ENCODE measurements around the gene MBOAT7.
"Not testable (repeated sequence)": the region's sequence is repeated elsewhere in the genome, so short reads cannot be mapped to it uniquely, and the experiment has no call there.

The MBOAT7 gene

DNA sequence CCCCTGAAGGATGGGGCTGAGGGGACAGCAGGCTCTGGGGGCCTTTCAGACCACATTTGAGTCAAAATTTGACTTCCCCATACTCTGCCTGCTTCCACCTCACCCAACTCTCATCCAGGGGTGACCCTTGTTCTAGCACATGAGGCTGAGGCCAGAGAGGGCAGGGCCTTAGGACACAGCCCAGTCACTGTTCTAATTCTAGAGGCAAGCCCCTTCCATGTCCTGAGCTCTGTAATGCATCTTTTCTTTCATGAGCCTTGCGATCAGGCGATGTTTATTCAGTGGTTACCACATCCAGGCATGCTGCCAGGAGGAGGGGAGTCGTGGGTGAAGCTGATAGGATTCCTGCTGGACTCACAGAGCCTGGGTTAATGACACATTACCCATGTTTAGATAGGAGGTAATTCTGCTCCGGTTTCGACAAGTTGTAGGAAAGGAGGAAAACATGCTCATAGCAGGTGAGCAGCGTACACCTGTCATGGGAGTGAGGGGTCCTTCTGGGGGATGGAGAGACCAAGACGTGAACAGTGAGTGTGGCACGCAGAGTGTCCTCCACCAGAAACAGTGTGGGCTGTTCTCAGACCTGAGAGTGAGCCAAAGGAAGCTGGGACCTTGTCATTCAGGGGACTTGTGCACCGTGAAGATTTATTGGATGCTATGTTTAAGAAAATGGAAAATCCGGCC is 20.6 kb upstream of the MBOAT7 start:
- no peak for FAIRE-seq
- peak; percentile 83 for DNase-seq (ENCODE audit: low spot score)

DNA sequence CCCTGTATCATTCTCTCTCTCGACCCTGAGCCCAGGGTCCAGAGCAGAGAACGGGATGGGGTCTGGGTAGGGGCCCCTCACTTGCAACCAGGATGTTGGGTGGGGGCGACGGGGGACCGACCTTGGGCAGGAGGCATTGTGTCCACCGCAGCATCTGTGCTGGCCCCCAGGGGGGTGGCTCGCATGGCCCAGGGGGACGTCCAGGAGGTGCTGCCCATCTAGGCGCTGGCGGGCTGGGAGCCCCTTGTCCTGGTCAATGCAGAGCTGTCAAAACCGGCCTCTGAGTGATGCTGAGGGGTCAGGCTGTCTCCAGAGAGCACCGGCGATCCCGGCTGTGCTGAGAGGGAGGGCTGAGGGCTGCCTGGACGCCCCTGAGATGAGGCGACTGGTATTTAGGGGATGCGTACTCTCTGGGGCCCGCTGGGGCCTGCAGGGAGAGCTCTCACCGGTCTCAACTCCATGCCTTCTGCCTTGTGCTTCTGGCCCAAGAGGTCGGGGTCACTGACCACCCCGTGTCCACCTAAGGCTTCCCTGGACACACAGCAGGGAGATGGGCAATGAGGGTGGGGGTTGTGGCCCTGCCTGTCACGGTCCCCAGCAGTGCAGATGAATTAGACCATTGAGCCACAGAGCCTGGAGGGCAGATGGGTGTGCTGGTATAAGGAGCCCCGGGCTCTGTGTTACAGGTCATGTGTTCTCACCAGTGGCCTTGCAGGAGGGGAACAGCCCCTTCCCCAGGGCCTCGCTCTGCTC is 19.9 kb upstream of the MBOAT7 start:
- DNase-seq (ENCODE audit: low spot score) (no peak), FAIRE-seq (no peak)

DNA sequence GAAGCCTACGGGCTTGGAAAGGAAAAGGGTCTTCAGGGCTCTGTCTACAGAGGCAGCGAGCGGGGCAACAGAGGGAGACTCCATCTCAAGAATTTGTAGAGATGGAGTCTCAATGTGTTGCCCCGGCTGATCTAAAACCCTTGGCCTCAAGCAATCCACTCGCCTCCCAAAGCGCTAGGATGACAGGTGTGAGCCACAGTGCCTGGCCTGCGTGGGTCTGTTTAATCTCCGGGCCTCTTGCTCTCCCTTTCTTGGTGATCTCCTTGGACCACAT is 19.3 kb upstream of the MBOAT7 start:
- FAIRE-seq (no peak), DNase-seq (ENCODE audit: low spot score) (no peak)

DNA sequence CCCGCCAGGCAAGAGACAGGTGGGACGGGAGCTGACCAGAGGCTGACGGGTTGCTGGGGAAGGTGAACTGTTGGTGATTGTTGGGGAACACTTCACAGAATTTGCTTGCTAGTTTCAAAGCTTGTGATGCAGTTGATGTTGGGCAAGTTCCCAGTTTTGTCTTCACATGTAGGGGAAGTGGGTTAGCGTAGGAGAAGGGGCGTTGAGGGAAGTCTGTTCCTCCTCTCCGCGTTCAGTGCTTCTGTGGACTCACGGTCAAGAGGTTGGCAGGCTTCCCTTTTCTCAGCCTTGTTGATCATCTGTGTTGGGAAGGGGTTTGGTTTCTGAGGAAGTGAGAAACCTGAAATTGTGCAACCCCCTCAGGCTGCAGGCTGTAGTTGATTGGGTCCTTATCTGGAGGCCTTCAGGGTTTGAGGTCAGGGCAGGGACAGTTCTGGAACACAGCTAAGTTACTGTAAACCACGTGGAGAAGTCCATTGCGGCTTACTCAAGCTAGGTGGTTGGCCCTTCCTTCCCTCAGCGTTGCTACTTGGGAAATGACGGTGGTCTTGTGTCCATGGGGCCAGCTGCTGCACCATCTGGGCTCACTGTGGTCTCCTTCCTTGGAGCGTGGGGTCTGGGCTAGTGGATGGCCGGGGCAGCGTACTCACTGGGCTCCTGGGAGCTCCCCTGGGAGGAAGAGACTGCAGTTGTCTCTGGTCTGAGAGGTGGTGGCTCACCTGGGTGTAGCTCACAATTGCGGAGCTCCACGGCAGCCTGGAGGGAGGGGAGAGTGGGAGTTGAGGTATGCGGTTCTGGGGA is 18.8 kb upstream of the MBOAT7 start:
- DNase-seq (ENCODE audit: low spot score) = no peak

DNA sequence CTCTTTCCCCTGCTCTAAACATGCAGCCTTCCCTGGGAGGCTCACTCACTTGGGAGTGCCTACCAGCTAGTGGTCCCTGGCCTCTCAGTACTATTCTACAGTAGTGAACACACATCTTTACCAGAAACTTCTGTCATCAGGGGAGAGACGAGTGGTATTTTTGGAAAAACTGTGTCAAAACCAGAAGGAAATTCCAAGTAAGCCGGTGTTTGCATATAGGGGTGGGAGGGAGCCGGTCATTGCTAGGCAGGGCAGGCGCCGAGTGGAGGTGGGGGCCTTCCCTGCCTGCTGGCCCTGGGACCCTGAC is 18.2 kb upstream of the MBOAT7 start:
- DNase-seq (ENCODE audit: low spot score) = no peak
- no peak for FAIRE-seq

More for the DNA sequence above, 18.8 kb upstream of the MBOAT7 start:
- no peak for FAIRE-seq

DNA sequence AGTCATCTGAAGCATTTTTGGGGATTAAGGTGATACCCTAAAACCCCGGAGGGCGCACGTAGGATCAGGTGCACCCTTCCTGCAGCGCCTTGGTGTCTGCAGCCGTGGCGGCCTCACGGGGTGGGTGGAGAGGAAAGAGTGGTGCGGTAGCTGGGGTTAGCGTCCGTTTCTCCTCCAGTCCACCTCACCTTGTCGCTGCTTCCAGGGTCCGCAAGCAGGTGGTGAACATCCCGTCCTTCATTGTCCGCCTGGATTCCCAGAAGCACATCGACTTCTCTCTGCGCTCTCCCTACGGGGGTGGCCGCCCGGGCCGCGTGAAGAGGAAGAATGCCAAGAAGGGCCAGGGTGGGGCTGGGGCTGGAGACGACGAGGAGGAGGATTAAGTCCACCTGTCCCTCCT is 17.8 kb upstream of the MBOAT7 start:
- DNase-seq (ENCODE audit: low spot score); FAIRE-seq: not testable (repeated sequence)

DNA sequence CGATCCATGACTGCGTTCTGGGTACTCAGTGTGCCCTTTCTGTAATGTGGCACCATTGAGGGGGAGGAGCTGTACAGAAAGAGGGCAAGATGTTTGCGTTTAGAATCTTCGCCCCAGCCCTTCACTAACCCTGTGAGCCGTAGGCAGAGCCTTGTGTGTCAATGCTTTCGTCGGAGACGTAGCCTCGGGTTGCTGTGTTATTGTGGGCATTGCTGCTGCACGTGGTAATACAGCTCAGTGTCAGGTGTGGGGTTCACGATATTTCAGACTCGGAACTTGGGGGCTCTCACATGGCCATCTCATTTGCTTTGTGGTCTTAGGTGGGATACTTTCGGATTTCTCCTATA is 17.4 kb upstream of the MBOAT7 start:
- DNase-seq (ENCODE audit: low spot score) = no peak
- FAIRE-seq = no peak

DNA sequence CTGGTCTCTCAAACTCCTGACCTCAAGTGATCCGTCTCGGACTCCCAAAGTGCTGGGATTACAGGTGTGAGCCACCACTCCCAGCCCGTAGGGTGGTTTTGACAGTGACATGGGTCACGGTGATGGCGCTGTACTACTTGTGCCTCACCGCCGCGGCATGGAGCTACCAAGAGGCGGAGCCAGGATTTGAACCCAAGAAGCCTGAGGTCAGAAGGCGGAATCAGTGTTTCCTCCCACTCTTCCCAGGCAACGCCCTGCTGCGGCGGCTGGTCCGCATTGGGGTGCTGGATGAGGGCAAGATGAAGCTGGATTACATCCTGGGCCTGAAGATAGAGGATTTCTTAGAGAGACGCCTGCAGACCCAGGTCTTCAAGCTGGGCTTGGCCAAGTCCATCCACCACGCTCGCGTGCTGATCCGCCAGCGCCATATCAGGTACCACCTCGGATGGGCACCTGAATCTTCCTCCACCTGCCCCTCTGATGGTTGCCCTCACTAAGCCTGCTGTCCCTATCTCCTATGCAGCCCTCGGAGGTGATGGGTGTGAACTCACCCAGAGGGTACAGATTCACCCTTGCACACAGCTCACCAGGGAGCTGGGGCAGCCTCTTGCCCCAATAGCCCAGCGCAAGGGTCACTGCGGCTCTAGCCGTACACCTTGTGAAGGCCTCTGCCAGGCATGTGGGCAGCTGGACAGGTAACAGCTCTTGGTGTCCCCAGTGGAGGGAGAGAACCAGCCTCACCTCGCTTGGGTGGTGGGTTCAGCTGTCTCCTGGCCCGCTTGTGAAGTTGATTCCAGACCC is 16.9 kb upstream of the MBOAT7 start:
- FAIRE-seq = no peak

DNA sequence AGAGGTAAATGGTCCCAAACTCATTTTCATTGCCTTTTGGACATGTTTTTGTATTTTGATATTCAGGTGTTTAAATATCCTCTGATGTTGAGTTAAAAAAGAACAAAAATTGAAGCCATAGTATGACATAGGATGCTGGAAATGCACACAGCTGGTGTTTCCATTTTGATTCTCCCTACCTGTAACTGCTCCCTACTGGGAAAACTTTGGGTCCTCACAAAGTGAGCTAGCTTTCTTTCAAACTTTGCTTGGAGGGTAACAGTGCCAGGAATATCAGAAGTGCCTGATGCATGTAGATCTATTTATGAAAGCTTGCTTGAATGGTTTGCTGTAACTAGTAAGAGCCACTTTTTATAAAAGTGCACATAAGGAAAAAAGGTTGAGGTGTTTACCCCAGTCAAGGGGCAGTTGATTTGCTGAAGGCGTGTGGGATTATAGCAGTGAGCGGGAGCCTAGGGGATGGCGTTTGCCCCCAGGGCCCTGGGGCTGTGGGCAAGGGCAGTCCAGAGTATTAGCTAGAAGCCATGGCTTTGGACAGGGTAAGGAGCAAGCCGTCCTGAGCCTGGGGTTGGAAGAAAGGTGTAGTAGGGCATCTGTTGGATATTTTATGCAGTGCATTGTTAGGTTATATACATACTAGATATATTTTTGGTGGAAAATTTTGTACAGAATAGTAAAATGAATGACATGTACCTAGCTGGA is 15.5 kb upstream of the MBOAT7 start:
- no peak for DNase-seq (ENCODE audit: low spot score)
- FAIRE-seq = no peak

More for the DNA sequence above, 16.9 kb upstream of the MBOAT7 start:
- DNase-seq (ENCODE audit: low spot score) = no peak

DNA sequence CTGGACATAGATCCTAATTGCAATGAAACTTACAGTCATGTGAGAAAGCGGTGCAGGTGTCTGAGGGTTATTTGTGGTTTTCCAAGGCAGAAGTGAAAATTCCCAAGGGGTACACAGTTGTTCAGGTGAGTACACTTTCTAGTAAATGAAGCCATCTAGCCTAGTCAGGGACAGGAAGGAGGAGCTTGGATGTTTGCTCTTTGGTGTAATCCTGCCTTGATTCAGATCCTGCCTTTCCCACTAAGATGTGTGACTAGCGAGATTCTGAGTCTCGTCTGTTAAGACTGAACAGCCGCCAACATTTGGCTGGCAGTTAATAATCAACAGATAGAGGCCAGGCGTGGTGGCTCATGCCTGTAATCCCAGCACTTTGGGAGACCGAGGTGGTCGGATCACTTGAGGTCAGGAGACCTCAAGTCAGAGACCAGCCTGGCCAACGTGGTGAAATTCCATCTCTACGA is 13.8 kb upstream of the MBOAT7 start:
- DNase-seq (ENCODE audit: low spot score) = no peak
- no peak for FAIRE-seq

DNA sequence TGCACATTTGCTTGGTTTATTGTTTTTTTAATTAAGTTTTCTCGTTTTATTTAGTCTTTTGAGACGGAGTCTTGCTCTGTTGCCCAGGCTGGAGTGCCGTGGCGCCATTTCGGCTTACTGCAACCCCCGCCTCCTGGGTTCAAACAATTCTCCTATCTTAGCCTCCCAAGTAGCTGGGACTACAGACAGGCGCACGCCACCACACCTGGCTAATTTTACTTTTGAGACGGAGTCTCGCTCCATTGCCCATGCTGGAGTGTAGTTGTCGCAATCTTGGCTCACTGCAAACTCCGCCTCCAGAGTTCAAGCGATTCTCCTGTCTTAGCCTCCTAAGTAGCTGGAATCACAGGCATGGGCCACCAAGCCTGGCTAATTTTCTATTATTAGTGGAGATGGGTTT is 12.6 kb upstream of the MBOAT7 start:
- no peak for DNase-seq (ENCODE audit: low spot score)

DNA sequence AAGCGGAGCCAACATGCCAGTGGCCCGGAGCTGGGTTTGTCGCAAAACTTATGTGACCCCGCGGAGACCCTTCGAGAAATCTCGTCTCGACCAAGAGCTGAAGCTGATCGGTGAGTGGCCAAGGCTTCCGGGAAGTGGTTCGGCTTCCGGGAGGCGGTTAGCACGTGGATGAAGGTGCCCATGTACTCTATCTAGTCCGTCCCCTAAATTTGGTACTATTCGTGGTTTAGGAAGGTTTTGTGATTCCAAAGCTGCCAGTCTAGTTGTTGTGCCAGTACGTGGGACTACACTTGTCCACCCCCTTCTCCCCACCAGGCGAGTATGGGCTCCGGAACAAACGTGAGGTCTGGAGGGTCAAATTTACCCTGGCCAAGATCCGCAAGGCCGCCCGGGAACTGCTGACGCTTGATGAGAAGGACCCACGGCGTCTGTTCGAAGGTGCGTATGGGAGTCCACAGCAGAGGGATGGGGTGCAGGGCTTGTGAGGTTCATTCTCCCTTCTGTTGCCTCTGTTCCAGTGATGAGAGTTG is 11.9 kb upstream of the MBOAT7 start:
- no peak for FAIRE-seq
- DNase-seq (ENCODE audit: low spot score) = no peak

More for the DNA sequence above, 12.6 kb upstream of the MBOAT7 start:
- FAIRE-seq = no peak

DNA sequence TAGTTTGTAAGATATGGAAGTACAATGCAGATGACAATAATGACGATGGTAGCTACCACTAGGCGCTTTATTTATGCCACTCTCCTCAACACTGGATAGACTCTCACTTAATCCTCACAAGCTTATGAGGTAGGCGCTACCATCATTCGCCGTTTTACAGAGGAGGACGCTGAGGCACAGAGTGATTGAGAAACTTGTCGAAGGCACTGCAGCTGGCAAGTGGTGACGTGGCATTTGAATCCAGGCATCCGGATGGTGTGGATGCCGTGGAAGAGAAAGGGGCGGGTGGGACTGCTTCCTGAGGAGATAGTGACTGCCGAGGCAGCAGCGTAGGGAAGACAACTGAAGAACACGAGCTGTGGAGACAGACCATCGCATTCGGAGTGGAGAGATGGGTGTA is 10.0 kb upstream of the MBOAT7 start:
- FAIRE-seq (no peak), DNase-seq (ENCODE audit: low spot score) (no peak)

DNA sequence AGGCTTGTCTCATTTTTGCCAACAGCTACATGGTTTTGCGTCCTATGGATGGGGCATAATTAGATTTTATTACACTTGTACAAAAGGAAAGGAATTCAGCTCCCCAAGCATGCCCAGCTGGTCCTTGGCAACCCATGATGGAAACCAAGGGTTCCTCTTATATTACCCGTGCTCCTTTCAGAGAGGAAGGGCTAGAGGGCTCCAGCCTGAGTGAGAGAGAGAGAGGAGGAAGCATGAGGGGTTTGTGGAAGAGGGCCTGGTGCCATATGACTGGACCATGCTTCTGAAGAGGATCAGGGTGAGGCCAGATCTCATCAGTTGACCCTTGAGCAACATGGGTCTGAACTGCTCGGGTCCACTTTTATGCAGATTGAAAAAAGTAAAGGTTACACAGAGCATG is 7.7 kb upstream of the MBOAT7 start:
- FAIRE-seq = no peak

DNA sequence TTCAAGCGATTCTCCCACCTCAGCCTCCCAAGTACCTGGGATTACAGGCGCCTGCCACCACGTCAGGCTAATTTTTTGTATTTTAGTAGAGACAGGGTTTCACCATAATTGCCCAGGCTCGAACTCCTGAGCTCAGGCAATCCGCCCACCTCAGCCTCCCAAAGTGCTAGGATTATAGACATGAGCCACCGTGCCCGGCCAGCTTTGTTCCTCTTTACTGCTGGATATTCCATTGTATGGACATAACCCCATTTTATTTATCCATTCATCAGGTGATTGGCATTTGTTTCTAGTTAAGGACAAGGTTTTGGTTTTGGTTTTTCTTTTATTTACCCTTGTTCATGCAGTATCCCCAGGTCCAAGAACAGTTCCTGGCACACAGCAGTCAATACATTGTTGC is 7.2 kb upstream of the MBOAT7 start:
- FAIRE-seq (no peak), DNase-seq (ENCODE audit: low spot score) (no peak)

More for the DNA sequence above, 7.7 kb upstream of the MBOAT7 start:
- no peak for DNase-seq (ENCODE audit: low spot score)

DNA sequence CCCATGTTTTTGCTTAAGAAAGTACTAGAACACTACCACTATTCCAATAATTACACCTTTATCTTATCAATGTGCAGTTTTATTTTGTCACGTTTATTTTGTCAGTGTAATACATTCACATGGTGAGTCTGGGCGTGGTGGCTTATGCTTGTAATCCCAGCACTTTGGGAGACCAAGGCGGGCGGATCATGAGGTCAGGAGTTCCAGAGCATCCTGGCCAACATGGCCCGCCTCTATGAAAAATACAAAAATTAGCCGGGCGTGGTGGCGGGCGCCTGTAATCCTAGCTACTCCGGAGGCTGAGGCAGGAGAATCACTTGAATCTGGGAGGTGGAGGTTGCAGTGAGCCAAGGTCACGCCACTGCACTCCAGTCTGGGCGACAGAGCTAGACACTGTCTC is 5.1 kb upstream of the MBOAT7 start:
- not testable (repeated sequence) for FAIRE-seq; DNase-seq (ENCODE audit: low spot score)

DNA sequence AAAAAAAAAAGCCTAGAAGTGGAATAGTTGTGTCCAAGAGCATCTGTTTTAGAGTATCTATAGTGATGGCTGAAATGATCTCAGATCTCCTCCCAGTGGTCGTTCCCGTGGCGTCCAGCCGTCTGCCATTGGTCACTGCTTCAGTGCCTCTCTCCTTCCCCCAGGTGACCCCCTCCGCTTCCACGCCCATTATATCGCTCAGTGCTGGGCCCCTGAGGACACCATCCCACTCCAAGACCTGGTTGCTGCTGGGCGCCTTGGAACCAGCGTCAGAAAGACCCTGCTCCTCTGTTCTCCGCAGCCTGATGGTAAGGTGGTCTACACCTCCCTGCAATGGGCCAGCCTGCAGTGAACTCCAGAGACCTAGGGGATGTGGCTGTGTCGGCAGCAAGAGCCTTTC is 3.6 kb upstream of the MBOAT7 start:
- FAIRE-seq = no peak
- no peak for DNase-seq (ENCODE audit: low spot score)

DNA sequence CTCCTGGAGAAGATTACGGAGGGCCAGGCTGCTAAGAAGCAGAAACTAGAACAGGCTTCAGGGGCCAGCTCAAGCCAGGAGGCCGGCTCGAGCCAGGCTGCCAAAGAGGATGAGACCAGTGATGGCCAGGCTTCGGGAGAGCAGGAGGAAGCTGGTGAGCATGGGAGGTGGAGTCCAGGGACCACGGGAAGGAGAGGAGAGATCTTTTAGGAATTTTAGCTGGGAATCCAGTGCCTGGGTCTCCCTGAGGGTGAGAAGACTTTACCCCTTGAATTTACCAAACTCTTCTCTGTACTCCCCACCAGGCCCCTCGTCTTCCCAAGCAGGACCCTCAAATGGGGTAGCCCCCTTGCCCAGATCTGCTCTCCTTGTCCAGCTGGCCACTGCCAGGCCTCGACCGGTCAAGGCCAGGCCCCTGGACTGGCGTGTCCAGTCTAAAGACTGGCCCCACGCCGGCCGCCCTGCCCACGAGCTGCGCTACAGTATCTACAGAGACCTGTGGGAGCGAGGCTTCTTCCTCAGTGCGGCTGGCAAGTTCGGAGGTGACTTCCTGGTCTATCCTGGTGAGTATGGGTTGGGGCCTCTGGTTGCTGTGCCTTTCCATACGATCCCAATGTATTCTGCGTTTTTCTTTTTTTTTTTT is 2.6 kb upstream of the MBOAT7 start:
- DNase-seq (ENCODE audit: low spot score) (no peak), FAIRE-seq (no peak)

DNA sequence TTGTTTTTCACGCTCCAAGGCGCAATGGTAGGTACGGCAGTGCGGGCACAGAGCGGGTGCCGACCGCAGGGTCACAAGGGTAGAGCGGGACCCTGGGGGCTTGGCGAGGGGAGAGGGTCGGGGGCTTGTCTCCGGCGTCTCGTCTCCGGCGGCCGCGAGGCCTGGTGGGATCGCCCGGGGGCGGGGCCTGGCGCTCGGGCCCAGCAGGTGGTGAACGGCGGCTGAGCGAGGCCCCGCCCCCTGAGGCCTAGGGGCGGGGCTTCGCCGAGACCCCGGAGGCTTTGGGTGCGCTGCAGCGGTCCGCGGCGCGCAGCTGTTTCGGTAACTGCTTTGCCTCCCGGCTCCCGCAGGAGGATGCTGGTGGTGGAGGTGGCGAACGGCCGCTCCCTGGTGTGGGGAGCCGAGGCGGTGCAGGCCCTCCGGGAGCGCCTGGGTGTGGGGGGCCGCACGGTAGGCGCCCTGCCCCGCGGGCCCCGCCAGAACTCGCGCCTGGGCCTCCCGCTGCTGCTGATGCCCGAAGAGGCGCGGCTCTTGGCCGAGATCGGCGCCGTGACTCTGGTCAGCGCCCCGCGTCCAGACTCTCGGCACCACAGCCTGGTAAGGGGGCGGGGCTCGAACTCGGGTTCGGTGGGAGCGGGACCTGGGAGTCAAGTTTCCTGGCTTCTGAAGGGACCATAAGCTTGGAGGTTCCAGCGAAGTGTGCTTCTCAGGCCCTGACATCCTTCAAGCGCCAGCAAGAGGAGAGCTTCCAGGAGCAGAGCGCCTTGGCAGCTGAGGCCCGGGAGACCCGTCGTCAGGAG is 1.8 kb upstream of the MBOAT7 start, which contains the start of gene TSEN34:
Gene TSEN34, plus strand, starts transcription at position 298 of the 800 bp plus-strand sequence. Its CDS starts 57 bp downstream, at position 355.
- FAIRE-seq = no peak

More for the DNA sequence above, 1.8 kb upstream of the MBOAT7 start, which contains the start of gene TSEN34:
- DNase-seq (ENCODE audit: low spot score) = peak; percentile 84

Data from urothelium cell line (cell line).